GM12875 (cell line): Measurements from ENCODE around the gene ESPNL.

Source experiments
- H3K4me3 ChIP-seq: one replicate; pipeline ENCODE4 v1.5.1; 2011; ENCODE audit warnings: low read depth, low read length, control low read depth
- CTCF ChIP-seq: IDR thresholded peaks from 2 replicates; pipeline ENCODE4 v1.5.1; 2011; ENCODE audit warnings: low read depth, mild to moderate bottlenecking, control low read depth, inconsistent platforms, low read length, moderate library complexity, borderline replicate concordance; ENCODE audit not compliant: insufficient read depth

ESPNL gene

GRCh38 chr2:238157506-238158017 lies 57.4 kb downstream of the ESPNL start:
- TF ChIP-seq CTCF, result no peak
- no peak overlapping the region for H3K4me3 ChIP-seq

- no peak overlapping the region for H3K4me3 ChIP-seq
- no peak for TF ChIP-seq CTCF
Measured at GRCh38 chr2:238158018-238158508, 57.9 kb downstream of the ESPNL start.

GRCh38 chr2:238158509-238159070 lies 58.5 kb downstream of the ESPNL start, which contains the start of gene ERFE:
Gene ERFE, plus strand, starts transcription at chr2:238158970. Its CDS starts 38 bp downstream, at chr2:238159008.
- peak; percentile 60 for TF ChIP-seq CTCF
- H3K4me3 ChIP-seq, result no peak within 1 kb of the TSS

- H3K4me3 ChIP-seq, result no peak overlapping the region
Measured at GRCh38 chr2:238159071-238159539, 59.0 kb downstream of the ESPNL start.

GRCh38 chr2:238159661-238160205 lies 59.6 kb downstream of the ESPNL start:
- no peak overlapping the region for H3K4me3 ChIP-seq
- no peak for TF ChIP-seq CTCF

More at GRCh38 chr2:238159071-238159539, 59.0 kb downstream of the ESPNL start:
- TF ChIP-seq CTCF, result no peak

GRCh38 chr2:238160206-238161129 lies 60.3 kb downstream of the ESPNL start:
- H3K4me3 ChIP-seq, result no peak overlapping the region
- no peak; the same call in 1 of the 2 replicates for TF ChIP-seq CTCF
